ENCODE data around the gene MGARP.

Gene MGARP

GRCh38 chr4:139247700-139248238 is 32.3 kb downstream of the MGARP start:
- H3K36me3 ChIP-seq (ENCODE audit: insufficient read depth, low read length), result no peaks in the 10 kb centered on the region
- no peak overlapping the region for H3K4me2 ChIP-seq (ENCODE audit: low read length)
- H3K27ac ChIP-seq (ENCODE audit: low read depth, low read length, poor library complexity, severe bottlenecking), result no peak overlapping the region
- H3K9me3 ChIP-seq (ENCODE audit: low read length), result no peaks in the 10 kb centered on the region
- no peaks in the 10 kb centered on the region for H4K20me1 ChIP-seq (ENCODE audit: insufficient read depth, low read length)
- no peak overlapping the region for H2AFZ ChIP-seq (ENCODE audit: low read length)
- TF ChIP-seq EZH2 (IDR thresholded peaks at IDR 0.05; ENCODE audit: borderline replicate concordance, low read length), result no peak
- no peak for TF ChIP-seq CTCF (IDR thresholded peaks at IDR 0.05; ENCODE audit: low read length)
- H3K4me1 ChIP-seq (ENCODE audit: insufficient read depth, low read length, severe bottlenecking), result no peaks in the 10 kb centered on the region
- no peaks in the 10 kb centered on the region for H3K9me2 ChIP-seq (ENCODE audit: low read depth, low read length)
- no peaks in the 10 kb centered on the region for H3F3A ChIP-seq (ENCODE audit: insufficient read depth, low read length)
- H3K79me2 ChIP-seq (ENCODE audit: insufficient read depth, low read length), result no peaks in the 10 kb centered on the region
- no peak overlapping the region for H3K9ac ChIP-seq (ENCODE audit: low read length)
- no peak overlapping the region for H3K4me3 ChIP-seq (ENCODE audit: low read depth, low read length, poor library complexity, severe bottlenecking)
- H3K27me3 ChIP-seq (ENCODE audit: insufficient read depth, low read length), result no peaks in the 10 kb centered on the region

- H3K27me3 ChIP-seq (ENCODE audit: insufficient read depth, low read length), result no peaks in the 10 kb centered on the region
- no peak overlapping the region for H3K27ac ChIP-seq (ENCODE audit: low read depth, low read length, poor library complexity, severe bottlenecking)
- H2AFZ ChIP-seq (ENCODE audit: low read length), result no peak overlapping the region
- no peaks in the 10 kb centered on the region for H3K4me1 ChIP-seq (ENCODE audit: insufficient read depth, low read length, severe bottlenecking)
- H3K9ac ChIP-seq (ENCODE audit: low read length), result no peak overlapping the region
- H3K79me2 ChIP-seq (ENCODE audit: insufficient read depth, low read length), result no peaks in the 10 kb centered on the region
- no peaks in the 10 kb centered on the region for H3K36me3 ChIP-seq (ENCODE audit: insufficient read depth, low read length)
- TF ChIP-seq CTCF (IDR thresholded peaks at IDR 0.05; ENCODE audit: low read length) (no peak), EZH2 (IDR thresholded peaks at IDR 0.05; ENCODE audit: borderline replicate concordance, low read length) (no peak)
- no peaks in the 10 kb centered on the region for H3K9me2 ChIP-seq (ENCODE audit: low read depth, low read length)
- no peaks in the 10 kb centered on the region for H3F3A ChIP-seq (ENCODE audit: insufficient read depth, low read length)
- H3K4me2 ChIP-seq (ENCODE audit: low read length), result no peak overlapping the region
- H3K4me3 ChIP-seq (ENCODE audit: low read depth, low read length, poor library complexity, severe bottlenecking), result no peak overlapping the region
- H4K20me1 ChIP-seq (ENCODE audit: insufficient read depth, low read length), result no peaks in the 10 kb centered on the region
- H3K9me3 ChIP-seq (ENCODE audit: low read length), result no peaks in the 10 kb centered on the region
Measured at GRCh38 chr4:139247241-139247640, 32.8 kb downstream of the MGARP start.

- Histone ChIP-seq H4K20me1 (ENCODE audit: insufficient read depth, low read length) (no peaks in the 10 kb centered on the region), H2AFZ (ENCODE audit: low read length) (no peak overlapping the region), H3K9me2 (ENCODE audit: low read depth, low read length) (no peaks in the 10 kb centered on the region), H3K79me2 (ENCODE audit: insufficient read depth, low read length) (no peaks in the 10 kb centered on the region), H3K4me3 (ENCODE audit: low read depth, low read length, poor library complexity, severe bottlenecking) (no peak overlapping the region), H3F3A (ENCODE audit: insufficient read depth, low read length) (no peaks in the 10 kb centered on the region), H3K9ac (ENCODE audit: low read length) (no peak overlapping the region), H3K9me3 (ENCODE audit: low read length) (no peaks in the 10 kb centered on the region), H3K27me3 (ENCODE audit: insufficient read depth, low read length) (no peaks in the 10 kb centered on the region), H3K4me2 (ENCODE audit: low read length) (no peak overlapping the region), H3K4me1 (ENCODE audit: insufficient read depth, low read length, severe bottlenecking) (no peaks in the 10 kb centered on the region), H3K36me3 (ENCODE audit: insufficient read depth, low read length) (no peaks in the 10 kb centered on the region), H3K27ac (ENCODE audit: low read depth, low read length, poor library complexity, severe bottlenecking) (no peak overlapping the region)
- TF ChIP-seq EZH2 (IDR thresholded peaks at IDR 0.05; ENCODE audit: borderline replicate concordance, low read length) (no peak), CTCF (IDR thresholded peaks at IDR 0.05; ENCODE audit: low read length) (no peak)
Measured at GRCh38 chr4:139246166-139246565, 33.9 kb downstream of the MGARP start.
